Left ventricle myocardium inferior (tissue), 1 donor: ENCODE results near the gene VSIG8. TPM values are rescaled to one million over a fixed set of nuclear protein-coding genes. Genes with fewer than 3 reads are reported as not detected.
"Not testable (repeated sequence)": the region's sequence is repeated elsewhere in the genome, so short reads cannot be mapped to it uniquely, and the experiment has no call there.

Experiments used
- DNase-seq: peaks from one replicate; pipeline ENCODE4 v3.0.0-alpha.2; 2020
- H3K27ac ChIP-seq: fragments of 200-600 bp; replicated peaks from 2 replicates; pipeline ENCODE4 v1.8.0; 2021
- H3K27me3 ChIP-seq: fragments of 200-600 bp; 2 replicates; pipeline ENCODE4 v1.8.0; 2021; ENCODE audit warnings: low read depth
- H3K36me3 ChIP-seq: fragments of 200-600 bp; 2 replicates; pipeline ENCODE4 v1.8.0; 2021
- H3K4me1 ChIP-seq: fragments of 200-600 bp; 2 replicates; pipeline ENCODE4 v1.8.0; 2021
- H3K4me3 ChIP-seq: fragments of 200-600 bp; 2 replicates; pipeline ENCODE4 v1.8.0; 2021; ENCODE audit warnings: mild to moderate bottlenecking, moderate library complexity
- H3K9me3 ChIP-seq: fragments of 200-600 bp; replicated peaks from 2 replicates; pipeline ENCODE4 v1.8.0; 2021
- CTCF ChIP-seq: fragments of 200-600 bp; IDR thresholded peaks from 2 replicates; pipeline ENCODE4 v1.8.0; 2021; ENCODE audit warnings: antibody characterized with exemption, mild to moderate bottlenecking, borderline replicate concordance
- intact Hi-C: fragments of 100-400 bp; cut with micrococcal nuclease; formaldehyde crosslinking; loops from one replicate; pipeline ENCODE4 v1.11.0; 2022
- total RNA-seq: library from RNA; stranded (reverse); fragmentation: NEBNext Ultra II Directional; extraction: Animal tissue kit (Norgen Biotek cat#: 25700); gene quantifications from one replicate; pipeline ENCODE4 v1.2.1, GENCODE V29; 2021
- donor health status: DM: no; HTN: yes; CAD: no; lungs with severe emphysema.

VSIG8 gene
- total RNA-seq, 1 donor from 2014 or later: not detected

- H3K36me3 ChIP-seq: no peaks in the 10 kb centered on the region
- H3K4me1 ChIP-seq: peaks cover 19% of the 10 kb centered on the region
- no peak for DNase-seq
- H3K27me3 ChIP-seq: no peaks in the 10 kb centered on the region
- TF ChIP-seq CTCF: no peak
- H3K9me3 ChIP-seq: peaks cover 13% of the 10 kb centered on the region
- intact Hi-C loops: no loop called here
- no peak overlapping the region for H3K27ac ChIP-seq
- no peak overlapping the region for H3K4me3 ChIP-seq
Measured at GRCh38 chr1:159902541-159902940, 40.1 kb upstream of the VSIG8 start.

GRCh38 chr1:159900755-159901360 is 38.4 kb upstream of the VSIG8 start:
- Histone ChIP-seq H3K27me3 (no peaks in the 10 kb centered on the region), H3K9me3 (peaks cover 13% of the 10 kb centered on the region), H3K4me1 (peaks cover 30% of the 10 kb centered on the region), H3K27ac (peak overlapping the region; percentile 9), H3K4me3 (no peak overlapping the region), H3K36me3 (no peaks in the 10 kb centered on the region)
- TF ChIP-seq CTCF: no peak
- intact Hi-C loops: no loop called here
- no peak for DNase-seq

GRCh38 chr1:159900086-159900680 is 37.7 kb upstream of the VSIG8 start, which contains the start of gene CFAP45:
TSS of gene CFAP45 (minus strand) at chr1:159900165. CDS start at chr1:159900098, 67 bp downstream.
- H3K9me3 ChIP-seq: peaks cover 13% of the 10 kb centered on the region
- DNase-seq: peak; percentile 82
- intact Hi-C loops: no loop called here
- no peak for TF ChIP-seq CTCF
- peaks cover 37% of the 10 kb centered on the region for H3K4me1 ChIP-seq
- H3K36me3 ChIP-seq: no peaks in the 10 kb centered on the region
- H3K27ac ChIP-seq: peak within 1 kb of the TSS; percentile 9
- no peaks in the 10 kb centered on the region for H3K27me3 ChIP-seq
- H3K4me3 ChIP-seq: peak within 1 kb of the TSS; percentile 33

- DNase-seq, H3K27me3 ChIP-seq, intact Hi-C loops, H3K36me3 ChIP-seq: not testable (repeated sequence)
- Histone ChIP-seq H3K27ac (peak overlapping the region; percentile 9), H3K4me3 (peak overlapping the region; percentile 33), H3K4me1 (peaks cover 37% of the 10 kb centered on the region), H3K9me3 (peaks cover 13% of the 10 kb centered on the region)
Measured at GRCh38 chr1:159899634-159900033, 37.2 kb upstream of the VSIG8 start.

GRCh38 chr1:159898527-159898926 is 36.1 kb upstream of the VSIG8 start:
- H3K27ac ChIP-seq: no peak overlapping the region
- no peaks in the 10 kb centered on the region for H3K27me3 ChIP-seq
- H3K36me3 ChIP-seq: no peaks in the 10 kb centered on the region
- no peak for DNase-seq
- peaks cover 2% of the 10 kb centered on the region for H3K9me3 ChIP-seq
- TF ChIP-seq CTCF: no peak
- intact Hi-C loops: no loop called here
- H3K4me3 ChIP-seq: no peak overlapping the region
- peaks cover 37% of the 10 kb centered on the region for H3K4me1 ChIP-seq

GRCh38 chr1:159897962-159898361 is 35.5 kb upstream of the VSIG8 start:
- peaks cover 37% of the 10 kb centered on the region for H3K4me1 ChIP-seq
- TF ChIP-seq CTCF: no peak
- DNase-seq: no peak
- H3K4me3 ChIP-seq: no peak overlapping the region
- H3K27ac ChIP-seq: no peak overlapping the region
- H3K27me3 ChIP-seq: no peaks in the 10 kb centered on the region
- intact Hi-C loops: no loop called here
- H3K36me3 ChIP-seq: no peaks in the 10 kb centered on the region
- H3K9me3 ChIP-seq: no peaks in the 10 kb centered on the region
